H1 (cell line): ENCODE measurements around the gene SEC16A.

ENCODE experiments used
- CTCF ChIP-seq, 3 experiments: IDR thresholded peaks; 1 replicate in 2 of 3; 2 replicates in 1 of 3; pipeline versions ENCODE4 v1.5.1 to v1.6.1; 2011; ENCODE audit warnings: low read length in 3 of 3, mild to moderate bottlenecking in 3 of 3, inconsistent platforms in 2 of 3, low read depth in 1 of 3, moderate library complexity in 1 of 3; ENCODE audit not compliant: insufficient read depth in 1 of 3; ENCODE audit errors: control extremely low read depth in 1 of 3
- EP300 ChIP-seq, 2 experiments: IDR thresholded peaks; 1 replicate in 1 of 2; 2 replicates in 1 of 2; pipeline ENCODE4 v1.6.1; 2011 to 2012; ENCODE audit warnings: low read depth in 2 of 2, low read length in 2 of 2, mild to moderate bottlenecking in 2 of 2, borderline replicate concordance in 1 of 2, inconsistent platforms in 1 of 2, moderate library complexity in 1 of 2
- EZH2 ChIP-seq: fragments of 200-600 bp; sonication (generic); IDR thresholded peaks from 2 replicates; pipeline ENCODE4 v1.7.1; 2012; ENCODE audit warnings: low read depth, mild to moderate bottlenecking, moderate library complexity, low read length, inconsistent platforms; ENCODE audit not compliant: severe bottlenecking
- GABPA ChIP-seq: IDR thresholded peaks from 2 replicates; pipeline ENCODE4 v1.6.1; 2011; ENCODE audit warnings: mild to moderate bottlenecking, low read length, moderate library complexity, borderline replicate concordance; ENCODE audit not compliant: insufficient read depth
- GTF2F1 ChIP-seq: IDR thresholded peaks from 2 replicates; pipeline ENCODE4 v1.6.1; 2012; ENCODE audit warnings: low read depth, low read length, improper control_type of control experiment, borderline replicate concordance
- SAP30 ChIP-seq: fragments of 300-600 bp; sonication (generic); IDR thresholded peaks from 2 replicates; pipeline ENCODE4 v1.7.1; 2012; ENCODE audit warnings: low read length, moderate library complexity, mild to moderate bottlenecking, inconsistent platforms; ENCODE audit not compliant: insufficient read depth, insufficient replicate concordance
- TCF12 ChIP-seq: IDR thresholded peaks from 2 replicates; pipeline ENCODE4 v1.6.1; 2011; ENCODE audit warnings: low read depth, mild to moderate bottlenecking, low read length
- TEAD4 ChIP-seq: IDR thresholded peaks from 2 replicates; pipeline ENCODE4 v1.6.1; 2012; ENCODE audit warnings: low read depth, low read length, inconsistent platforms, mixed read lengths
- ZNF274 ChIP-seq: IDR thresholded peaks from 2 replicates; pipeline ENCODE4 v1.7.0; 2012; ENCODE audit warnings: low read length, borderline replicate concordance; ENCODE audit errors: extremely low read depth

GRCh38 chr9:136405481-136405880 is 77.4 kb downstream of the SEC16A start:
- TF ChIP-seq CTCF (IDR thresholded peaks at IDR 0.05; ENCODE audit: control extremely low read depth in 1 of 3, insufficient read depth in 1 of 3, low read depth in 1 of 3, low read length in 3 of 3) (no peak), SAP30 (no peak), TEAD4 (no peak), TCF12 (no peak), EZH2 (no peak), ZNF274 (no peak), EP300 (IDR thresholded peaks at IDR 0.05; ENCODE audit: borderline replicate concordance in 1 of 2, low read depth in 2 of 2, low read length in 2 of 2) (no peak), GTF2F1 (no peak), GABPA (no peak)
